ENCODE data around the gene PANX1. TPM values are rescaled to one million over a fixed set of nuclear protein-coding genes. Genes with fewer than 3 reads are reported as not detected.

PANX1 gene
- polyA plus RNA-seq, 1 of the 3 experiments (the other 2 are of a cell fraction) = 11.1 TPM

DNA sequence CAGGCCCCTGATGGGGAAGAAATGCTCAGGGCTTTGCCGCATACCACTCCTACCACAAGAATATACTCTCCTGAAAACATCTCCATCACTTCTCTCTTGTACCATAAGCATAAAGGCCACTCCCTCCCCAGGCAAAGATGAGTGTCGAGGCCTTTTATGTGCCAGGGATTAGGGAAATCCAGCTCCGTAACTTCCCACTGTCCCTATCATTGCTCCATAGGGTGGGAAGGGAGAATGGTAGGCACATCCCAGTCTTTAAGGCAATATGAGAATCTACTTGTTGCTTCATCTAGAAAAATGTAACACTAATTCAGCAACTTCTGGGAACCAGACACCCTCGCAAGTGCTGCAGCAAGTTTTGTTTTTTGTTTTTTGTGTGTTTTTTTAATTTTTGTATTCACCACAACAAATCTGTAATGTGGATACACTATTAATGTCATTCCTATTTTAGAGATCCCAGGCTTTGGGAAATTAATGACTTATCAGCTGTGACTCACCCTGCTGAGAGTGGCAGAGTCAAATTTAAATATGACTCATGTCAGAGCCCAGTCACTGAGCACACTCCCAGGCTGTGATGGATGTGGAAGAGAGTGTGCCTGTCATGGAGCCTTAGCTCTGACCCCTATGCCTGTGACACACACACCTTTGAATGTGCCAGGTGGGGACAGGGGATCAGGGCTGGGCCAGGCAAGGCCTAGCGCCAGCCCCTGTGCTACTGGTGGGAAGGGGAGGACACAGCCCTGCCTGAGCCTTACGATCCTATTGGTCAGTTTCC lies 23.4 kb downstream of the PANX1 start:
- TF ChIP-seq TCF12 (IDR thresholded peaks at IDR 0.05) (peak; percentile 70), MXI1 (IDR thresholded peaks at IDR 0.05; ENCODE audit: low read depth, low read length) (no peak), YY1 (IDR thresholded peaks at IDR 0.05; ENCODE audit: low read depth) (no peak), MEF2A (IDR thresholded peaks at IDR 0.05; ENCODE audit: borderline replicate concordance, low read depth) (peak; percentile 47; the same call in 1 of the 2 replicates), JUND (IDR thresholded peaks at IDR 0.05) (peak; percentile 92), NFIC (IDR thresholded peaks at IDR 0.05; ENCODE audit: borderline replicate concordance) (no peak; the same call in 1 of the 2 replicates), EP300 (IDR thresholded peaks at IDR 0.05; ENCODE audit: borderline replicate concordance in 1 of 2, low read depth in 1 of 2, low read length in 1 of 2) (peak in 1 of 2 experiments; percentile 26; a peak in 1 of 4 replicates), RXRA (IDR thresholded peaks at IDR 0.05; ENCODE audit: borderline replicate concordance, low read depth) (peak; percentile 32; the same call in 1 of the 2 replicates), FOSL2 (IDR thresholded peaks at IDR 0.05; ENCODE audit: borderline replicate concordance, low read depth) (peak; percentile 96)
- TF ChIP-seq, protein P1, sequence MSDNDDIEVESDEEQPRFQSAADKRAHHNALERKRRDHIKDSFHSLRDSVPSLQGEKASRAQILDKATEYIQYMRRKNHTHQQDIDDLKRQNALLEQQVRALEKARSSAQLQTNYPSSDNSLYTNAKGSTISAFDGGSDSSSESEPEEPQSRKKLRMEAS (IDR thresholded peaks at IDR 0.05; ENCODE audit: low read depth) = 0 out of 2 replicates have a peak, but pooled peaks have one; percentile 25
- TF ChIP-seq, protein P2, sequence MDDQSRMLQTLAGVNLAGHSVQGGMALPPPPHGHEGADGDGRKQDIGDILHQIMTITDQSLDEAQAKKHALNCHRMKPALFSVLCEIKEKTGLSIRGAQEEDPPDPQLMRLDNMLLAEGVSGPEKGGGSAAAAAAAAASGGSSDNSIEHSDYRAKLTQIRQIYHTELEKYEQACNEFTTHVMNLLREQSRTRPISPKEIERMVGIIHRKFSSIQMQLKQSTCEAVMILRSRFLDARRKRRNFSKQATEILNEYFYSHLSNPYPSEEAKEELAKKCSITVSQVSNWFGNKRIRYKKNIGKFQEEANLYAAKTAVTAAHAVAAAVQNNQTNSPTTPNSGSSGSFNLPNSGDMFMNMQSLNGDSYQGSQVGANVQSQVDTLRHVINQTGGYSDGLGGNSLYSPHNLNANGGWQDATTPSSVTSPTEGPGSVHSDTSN (IDR thresholded peaks at IDR 0.05) = peak; percentile 95
- TF ChIP-seq, protein P3, sequence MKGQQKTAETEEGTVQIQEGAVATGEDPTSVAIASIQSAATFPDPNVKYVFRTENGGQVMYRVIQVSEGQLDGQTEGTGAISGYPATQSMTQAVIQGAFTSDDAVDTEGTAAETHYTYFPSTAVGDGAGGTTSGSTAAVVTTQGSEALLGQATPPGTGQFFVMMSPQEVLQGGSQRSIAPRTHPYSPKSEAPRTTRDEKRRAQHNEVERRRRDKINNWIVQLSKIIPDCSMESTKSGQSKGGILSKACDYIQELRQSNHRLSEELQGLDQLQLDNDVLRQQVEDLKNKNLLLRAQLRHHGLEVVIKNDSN (IDR thresholded peaks at IDR 0.05; ENCODE audit: borderline replicate concordance, low read depth) = no peak
- peaks cover 16% of the 10 kb centered on the region for H3F3A ChIP-seq (replicated peaks; ENCODE audit: insufficient read depth)
- no peaks in the 10 kb centered on the region for H3K27me3 ChIP-seq (ENCODE audit: insufficient read depth)
- 61% methylated on average over 6 of the region's 6 CpGs for WGBS (ENCODE audit: low lambda C conversion rate)
- peak overlapping the region; percentile 48; the same call in 1 of the 2 replicates for H3K4me2 ChIP-seq
- H3K79me2 ChIP-seq (ENCODE audit: insufficient read depth) = peaks cover 86% of the 10 kb centered on the region
- H3K4me1 ChIP-seq (ENCODE audit: control insufficient read depth in 1 of 2, insufficient read depth in 2 of 2, low read depth in 1 of 2, low read length in 1 of 2) = peaks cover 34 to 40% of the 10 kb centered on the region in 2 experiments
- peak; percentile 35 for DNase-seq
- H3K9ac ChIP-seq = no peak overlapping the region
- ChIA-PET POLR2A (no interaction called here), CTCF (interaction anchor here (1.2 kb wide), 1 partner anchor 12 kb away, joined by 3 read pairs; no protein-coding TSS in a partner anchor)
- no peak overlapping the region for H3K4me3 ChIP-seq (ENCODE audit: low read depth in 2 of 2, low read length in 1 of 2)
- H3K36me3 ChIP-seq (replicated peaks in 1 of 2; ENCODE audit: control insufficient read depth in 1 of 2, insufficient read depth in 2 of 2, low read length in 1 of 2) = peaks cover 6 to 10% of the 10 kb centered on the region in 2 experiments
- H4K20me1 ChIP-seq (ENCODE audit: insufficient read depth) = peaks cover 72% of the 10 kb centered on the region
- H2AFZ ChIP-seq (ENCODE audit: low read depth) = no peak overlapping the region
- peak overlapping the region; percentile 6 to 80; a peak in 3 of 4 replicates for H3K27ac ChIP-seq (ENCODE audit: low read depth in 2 of 2, low read length in 1 of 2)
- no peaks in the 10 kb centered on the region for H3K9me2 ChIP-seq
- no peaks in the 10 kb centered on the region for H3K9me3 ChIP-seq

DNA sequence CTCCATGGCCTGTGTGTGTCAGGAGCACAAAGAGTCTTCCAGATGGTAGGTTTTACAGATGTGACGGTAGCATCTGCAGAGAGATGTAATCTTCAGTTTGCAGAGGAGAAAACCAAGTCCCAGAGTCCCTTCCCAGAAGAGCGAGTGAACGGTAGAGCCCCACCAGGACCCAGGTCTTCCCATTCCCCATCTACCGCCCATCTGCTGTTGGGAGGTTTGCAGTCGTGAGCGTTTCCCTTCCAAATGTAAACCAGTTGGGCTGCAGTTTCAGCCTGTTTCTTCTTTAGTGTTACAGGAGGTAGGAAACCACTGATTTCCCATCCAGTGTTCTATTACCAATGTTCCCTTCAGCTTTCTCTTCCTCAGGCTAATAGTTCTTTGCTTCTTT lies 24.0 kb downstream of the PANX1 start:
- no peaks in the 10 kb centered on the region for H3K27me3 ChIP-seq (ENCODE audit: insufficient read depth)
- peaks cover 86% of the 10 kb centered on the region for H3K79me2 ChIP-seq (ENCODE audit: insufficient read depth)
- CTCF ChIA-PET = interaction anchor here (1.2 kb wide), 1 partner anchor 12 kb away, joined by 3 read pairs; no protein-coding TSS in a partner anchor
- peaks cover 29 to 40% of the 10 kb centered on the region in 2 experiments for H3K4me1 ChIP-seq (ENCODE audit: control insufficient read depth in 1 of 2, insufficient read depth in 2 of 2, low read depth in 1 of 2, low read length in 1 of 2)
- DNase-seq = no peak
- POLR2A ChIA-PET = no interaction called here
- no peak overlapping the region for H2AFZ ChIP-seq (ENCODE audit: low read depth)
- H3K27ac ChIP-seq (ENCODE audit: low read depth in 2 of 2, low read length in 1 of 2) = peak overlapping the region in 1 of 2 experiments; percentile 80; a peak in 3 of 4 replicates
- H3K9me2 ChIP-seq = no peaks in the 10 kb centered on the region
- no peak overlapping the region for H3K4me3 ChIP-seq (ENCODE audit: low read depth in 2 of 2, low read length in 1 of 2)
- peaks cover 6 to 10% of the 10 kb centered on the region in 2 experiments for H3K36me3 ChIP-seq (replicated peaks in 1 of 2; ENCODE audit: control insufficient read depth in 1 of 2, insufficient read depth in 2 of 2, low read length in 1 of 2)
- no peak overlapping the region for H3K9ac ChIP-seq
- H3K4me2 ChIP-seq = peak overlapping the region; percentile 48; the same call in 1 of the 2 replicates
- peaks cover 67% of the 10 kb centered on the region for H4K20me1 ChIP-seq (ENCODE audit: insufficient read depth)
- no peaks in the 10 kb centered on the region for H3K9me3 ChIP-seq
- peaks cover 16% of the 10 kb centered on the region for H3F3A ChIP-seq (replicated peaks; ENCODE audit: insufficient read depth)
- WGBS (ENCODE audit: low lambda C conversion rate) = 90% methylated on average over 6 of the region's 6 CpGs
- TF ChIP-seq EZH2phosphoT487 (IDR thresholded peaks at IDR 0.05; ENCODE audit: borderline replicate concordance, low read depth) (no peak), EP300 (IDR thresholded peaks at IDR 0.05; ENCODE audit: borderline replicate concordance in 1 of 2, low read depth in 1 of 2, low read length in 1 of 2) (no peak)
- TF ChIP-seq, protein P4, sequence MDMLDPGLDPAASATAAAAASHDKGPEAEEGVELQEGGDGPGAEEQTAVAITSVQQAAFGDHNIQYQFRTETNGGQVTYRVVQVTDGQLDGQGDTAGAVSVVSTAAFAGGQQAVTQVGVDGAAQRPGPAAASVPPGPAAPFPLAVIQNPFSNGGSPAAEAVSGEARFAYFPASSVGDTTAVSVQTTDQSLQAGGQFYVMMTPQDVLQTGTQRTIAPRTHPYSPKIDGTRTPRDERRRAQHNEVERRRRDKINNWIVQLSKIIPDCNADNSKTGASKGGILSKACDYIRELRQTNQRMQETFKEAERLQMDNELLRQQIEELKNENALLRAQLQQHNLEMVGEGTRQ (IDR thresholded peaks at IDR 0.05; ENCODE audit: borderline replicate concordance, low read depth, low read length) = no peak
- TF ChIP-seq, protein P5, sequence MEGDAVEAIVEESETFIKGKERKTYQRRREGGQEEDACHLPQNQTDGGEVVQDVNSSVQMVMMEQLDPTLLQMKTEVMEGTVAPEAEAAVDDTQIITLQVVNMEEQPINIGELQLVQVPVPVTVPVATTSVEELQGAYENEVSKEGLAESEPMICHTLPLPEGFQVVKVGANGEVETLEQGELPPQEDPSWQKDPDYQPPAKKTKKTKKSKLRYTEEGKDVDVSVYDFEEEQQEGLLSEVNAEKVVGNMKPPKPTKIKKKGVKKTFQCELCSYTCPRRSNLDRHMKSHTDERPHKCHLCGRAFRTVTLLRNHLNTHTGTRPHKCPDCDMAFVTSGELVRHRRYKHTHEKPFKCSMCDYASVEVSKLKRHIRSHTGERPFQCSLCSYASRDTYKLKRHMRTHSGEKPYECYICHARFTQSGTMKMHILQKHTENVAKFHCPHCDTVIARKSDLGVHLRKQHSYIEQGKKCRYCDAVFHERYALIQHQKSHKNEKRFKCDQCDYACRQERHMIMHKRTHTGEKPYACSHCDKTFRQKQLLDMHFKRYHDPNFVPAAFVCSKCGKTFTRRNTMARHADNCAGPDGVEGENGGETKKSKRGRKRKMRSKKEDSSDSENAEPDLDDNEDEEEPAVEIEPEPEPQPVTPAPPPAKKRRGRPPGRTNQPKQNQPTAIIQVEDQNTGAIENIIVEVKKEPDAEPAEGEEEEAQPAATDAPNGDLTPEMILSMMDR (IDR thresholded peaks at IDR 0.05) = no peak
- TF ChIP-seq, protein P2 (IDR thresholded peaks at IDR 0.05) = no peak
- TF ChIP-seq, protein P3 (IDR thresholded peaks at IDR 0.05; ENCODE audit: borderline replicate concordance, low read depth) = no peak
